Large intestine (tissue), 12 donors: ENCODE results near the gene RASA4B. TPM values are rescaled to one million over a fixed set of nuclear protein-coding genes. Genes with fewer than 3 reads are reported as not detected.
A peak's percentile ranks its signal among the peaks of the same experiment; 100 is the strongest.
"Not testable (repeated sequence)": the region's sequence is repeated elsewhere in the genome, so short reads cannot be mapped to it uniquely, and the experiment has no call there.

Experiments used
- DNase-seq, 2 donors: peaks; one replicate each; pipeline versions ENCODE4 v3.0.0 to v3.0.0-alpha.2; 2013
- H3K27ac ChIP-seq: one replicate; pipeline ENCODE4 v1.5.1; 2013; ENCODE audit warnings: low read length
- H3K27me3 ChIP-seq: 2 replicates; pipeline ENCODE4 v1.6.1; 2013; ENCODE audit warnings: low read length; ENCODE audit not compliant: control insufficient read depth, insufficient read depth
- H3K36me3 ChIP-seq: 2 replicates; pipeline ENCODE4 v1.6.1; 2013; ENCODE audit warnings: low read length; ENCODE audit not compliant: control insufficient read depth, insufficient read depth
- H3K4me1 ChIP-seq: one replicate; pipeline ENCODE4 v1.6.1; 2013; ENCODE audit warnings: low read length; ENCODE audit not compliant: control insufficient read depth, insufficient read depth
- H3K4me3 ChIP-seq: one replicate; pipeline ENCODE4 v1.5.1; 2013; ENCODE audit warnings: low read length
- H3K9me3 ChIP-seq: one replicate; pipeline ENCODE4 v1.6.1; 2013; ENCODE audit warnings: mild to moderate bottlenecking, low read depth, low read length, moderate library complexity; ENCODE audit not compliant: control insufficient read depth
- WGBS: methylation state at CpG from one replicate; pipeline ENCODE4 v1.1.5; 2013; ENCODE audit warnings: low lambda C conversion rate; ENCODE audit not compliant: insufficient coverage; 5-methylcytosine and 5-hydroxymethylcytosine counted together
- long read RNA-seq, 11 donors: transcript quantifications; one replicate each; lab custom pipeline, GENCODE V29; 2026
- polyA plus RNA-seq: library from polyadenylated mRNA; unstranded; fragments of 120-200 nt; gene quantifications from one replicate; pipeline ENCODE4 v1.2.1, GENCODE V29; 2013

RASA4B gene
- polyA plus RNA-seq: 14.2 TPM
- long read RNA-seq, donor 1, partial matches to known transcripts: 7 of 8 reads
- long read RNA-seq, donor 1, other reads (novel, unspliced or antisense): 0 of 8 reads
- long read RNA-seq, donor 2: 0 reads
- long read RNA-seq, donor 3, partial matches to known transcripts: 0 of 3 reads
- long read RNA-seq, donor 3, other reads (novel, unspliced or antisense): 0 of 3 reads
- long read RNA-seq, donor 4: 0 reads
- long read RNA-seq, donor 5: 0 reads
- long read RNA-seq, donor 6, partial matches to known transcripts: 0 of 3 reads
- long read RNA-seq, donor 6, other reads (novel, unspliced or antisense): 0 of 3 reads
- long read RNA-seq, donor 7: 0 reads
- long read RNA-seq, donor 8: 0 reads
- long read RNA-seq, donor 9: 0 reads
- long read RNA-seq, donor 10: 0 reads
- long read RNA-seq, donor 11: 0 reads

GRCh38 chr7:102517550-102518147 is at the start of gene RASA4B:
TSS of gene RASA4B (minus strand) at chr7:102517777. CDS start at chr7:102517710, 67 bp downstream.
- not testable (repeated sequence) for H3K4me1 ChIP-seq, H3K9me3 ChIP-seq, H3K27ac ChIP-seq, H3K4me3 ChIP-seq, H3K27me3 ChIP-seq, H3K36me3 ChIP-seq
- WGBS: no CpG with 5 or more reads among the region's 61 CpGs
- peak in 1 of 2 donors; percentile 0 for DNase-seq

- not testable (repeated sequence) for DNase-seq, H3K27me3 ChIP-seq, H3K4me3 ChIP-seq, H3K4me1 ChIP-seq, H3K36me3 ChIP-seq, H3K27ac ChIP-seq, H3K9me3 ChIP-seq
- WGBS: no CpG with 5 or more reads among the region's 6 CpGs
Observed at GRCh38 chr7:102550808-102551422, 33.3 kb upstream of the RASA4B start, which contains the start of gene SPDYE2. TSS of gene SPDYE2 (plus strand) at chr7:102551226. CDS start at chr7:102553256, 2,030 bp downstream.

- not testable (repeated sequence) for H3K27me3 ChIP-seq, H3K9me3 ChIP-seq, DNase-seq, H3K36me3 ChIP-seq, H3K27ac ChIP-seq, H3K4me1 ChIP-seq, H3K4me3 ChIP-seq
- WGBS: no CpG with 5 or more reads among the region's 6 CpGs
Observed at GRCh38 chr7:102546353-102546752, 28.8 kb upstream of the RASA4B start.

- not testable (repeated sequence) for H3K4me1 ChIP-seq, DNase-seq, H3K4me3 ChIP-seq, H3K9me3 ChIP-seq, H3K27ac ChIP-seq, H3K36me3 ChIP-seq, H3K27me3 ChIP-seq
- WGBS: no CpG with 5 or more reads among the region's 12 CpGs
Observed at GRCh38 chr7:102545288-102545687, 27.7 kb upstream of the RASA4B start.

- H3K4me3 ChIP-seq, DNase-seq, H3K36me3 ChIP-seq, H3K27ac ChIP-seq, H3K4me1 ChIP-seq, H3K27me3 ChIP-seq, H3K9me3 ChIP-seq: not testable (repeated sequence)
- WGBS: no CpG with 5 or more reads among the region's 1 CpG
Observed at GRCh38 chr7:102544372-102544771, 26.8 kb upstream of the RASA4B start.

DNA sequence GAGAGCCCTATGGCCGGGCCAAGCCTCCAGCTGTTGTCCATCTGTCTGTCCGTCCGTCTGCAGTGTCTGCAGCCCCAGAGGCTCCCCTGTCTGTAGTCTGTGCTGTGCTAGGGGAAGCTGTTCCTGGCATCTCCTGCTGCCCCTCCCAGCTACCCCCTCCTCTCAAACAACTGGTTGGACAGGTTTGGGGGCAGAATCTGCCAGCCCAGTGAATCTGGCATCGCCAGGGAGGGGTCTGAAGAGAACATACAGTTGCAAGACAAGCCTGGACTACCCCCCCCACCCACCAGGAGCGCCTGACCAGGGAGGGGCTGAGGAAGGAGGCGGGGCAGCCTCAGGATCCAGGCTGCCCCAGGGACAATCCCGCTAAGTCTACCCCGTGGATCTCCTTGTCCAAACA is 26.0 kb upstream of the RASA4B start, which contains the start of gene UPK3BL2:
UPK3BL2 (minus strand) TSS at position 101 of the 400 bp plus-strand sequence; CDS start at position 41, 60 bp downstream.
- not testable (repeated sequence) for DNase-seq
- no CpG with 5 or more reads among the region's 8 CpGs for WGBS

DNA sequence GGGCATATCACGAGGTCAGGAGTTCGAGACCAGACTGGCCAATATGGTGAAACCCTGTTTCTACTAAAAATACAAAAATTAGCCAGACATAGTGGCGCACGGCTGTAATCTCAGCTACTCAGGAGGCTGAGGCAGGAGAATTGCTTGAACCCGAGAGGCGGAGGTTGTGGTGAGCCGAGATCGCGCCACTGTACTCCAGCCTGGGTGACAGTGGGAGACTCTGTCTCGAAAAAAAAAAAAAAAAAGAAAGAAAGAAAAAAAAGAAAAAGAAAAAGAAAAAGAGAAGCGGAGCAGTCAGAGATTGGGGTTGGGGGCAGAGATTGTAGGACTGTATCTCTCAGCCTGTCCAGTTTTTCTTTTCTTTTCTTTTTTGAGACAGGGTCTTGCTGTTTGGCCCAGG is 25.2 kb upstream of the RASA4B start:
- not testable (repeated sequence) for H3K4me1 ChIP-seq, DNase-seq, H3K27me3 ChIP-seq, H3K9me3 ChIP-seq, H3K36me3 ChIP-seq, H3K4me3 ChIP-seq, H3K27ac ChIP-seq
- WGBS: no CpG with 5 or more reads among the region's 11 CpGs

More for the DNA sequence above, 26.0 kb upstream of the RASA4B start, which contains the start of gene UPK3BL2:
- H3K27me3 ChIP-seq, H3K36me3 ChIP-seq, H3K4me3 ChIP-seq, H3K4me1 ChIP-seq, H3K9me3 ChIP-seq, H3K27ac ChIP-seq: not testable (repeated sequence)

- not testable (repeated sequence) for H3K36me3 ChIP-seq, H3K27ac ChIP-seq, H3K9me3 ChIP-seq, DNase-seq, H3K4me1 ChIP-seq, H3K4me3 ChIP-seq, H3K27me3 ChIP-seq
- WGBS: no CpG with 5 or more reads among the region's 8 CpGs
Observed at GRCh38 chr7:102542083-102542482, 24.5 kb upstream of the RASA4B start.

- not testable (repeated sequence) for H3K9me3 ChIP-seq, H3K27me3 ChIP-seq, H3K36me3 ChIP-seq, H3K4me3 ChIP-seq, H3K27ac ChIP-seq, H3K4me1 ChIP-seq, DNase-seq
- WGBS: no CpG with 5 or more reads among the region's 6 CpGs
Observed at GRCh38 chr7:102540604-102541003, 23.0 kb upstream of the RASA4B start.

DNA sequence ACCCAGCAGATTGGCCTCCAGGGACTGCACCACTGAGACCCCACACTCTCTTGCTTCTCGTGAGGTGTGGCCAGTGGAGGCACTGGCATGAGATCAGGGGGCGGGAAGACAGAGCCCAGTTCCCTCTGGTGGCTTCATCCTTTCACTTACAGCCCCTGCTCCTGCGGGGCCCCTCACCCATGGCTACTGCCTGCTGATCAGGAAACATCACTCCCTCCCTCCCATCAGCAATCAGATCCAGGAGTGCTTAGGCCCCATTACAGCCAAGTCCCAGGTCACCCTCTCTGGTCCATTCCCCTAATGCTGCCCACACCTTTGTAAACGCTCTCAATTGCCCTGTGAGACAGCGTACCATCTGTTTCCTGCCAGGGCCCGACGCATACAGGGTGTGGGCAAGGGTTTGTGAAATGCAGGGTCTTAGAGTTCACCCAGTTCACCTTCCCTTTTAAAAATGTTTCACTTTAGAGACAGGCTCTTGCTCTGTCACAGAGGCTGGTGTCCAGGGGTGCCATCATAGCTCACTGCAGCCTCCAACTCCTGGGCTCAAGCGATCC is 17.6 kb upstream of the RASA4B start:
- no CpG with 5 or more reads among the region's 8 CpGs for WGBS
- DNase-seq: peak in 1 of 2 donors; percentile 1
- H3K9me3 ChIP-seq, H3K36me3 ChIP-seq, H3K27ac ChIP-seq, H3K4me3 ChIP-seq, H3K4me1 ChIP-seq, H3K27me3 ChIP-seq: not testable (repeated sequence)
